ENCODE results near the gene MAB21L1. TPM values are rescaled to one million over a fixed set of nuclear protein-coding genes. Genes with fewer than 3 reads are reported as not detected.

MAB21L1 gene
- total and polyA plus RNA-seq, 2 donors (not counting 1 experiment from before 2014, with no cell fraction given) = not detected

DNA sequence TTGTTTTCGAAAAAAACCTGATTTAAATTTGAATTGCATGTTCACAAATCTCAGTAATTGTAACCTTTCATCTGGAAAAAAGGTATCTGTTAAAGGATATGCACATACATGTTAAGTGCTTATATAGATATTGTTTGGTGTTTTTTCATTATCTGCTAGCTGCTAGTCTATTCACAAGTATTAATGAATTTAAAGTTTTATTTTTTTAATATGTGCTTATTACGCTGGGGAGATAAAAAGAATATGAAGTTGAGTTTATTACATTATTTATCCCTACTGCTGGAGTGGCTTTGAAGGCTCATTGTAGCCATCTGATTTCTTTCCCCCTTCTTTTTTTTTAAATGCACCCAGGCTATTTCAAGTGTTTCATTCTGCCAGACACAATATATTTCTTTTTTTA lies 3.9 kb upstream of the MAB21L1 start:
- POLR2A ChIA-PET = no interaction called here
- H3K27me3 Mint-ChIP-seq = peaks cover 44% of the 10 kb centered on the region

DNA sequence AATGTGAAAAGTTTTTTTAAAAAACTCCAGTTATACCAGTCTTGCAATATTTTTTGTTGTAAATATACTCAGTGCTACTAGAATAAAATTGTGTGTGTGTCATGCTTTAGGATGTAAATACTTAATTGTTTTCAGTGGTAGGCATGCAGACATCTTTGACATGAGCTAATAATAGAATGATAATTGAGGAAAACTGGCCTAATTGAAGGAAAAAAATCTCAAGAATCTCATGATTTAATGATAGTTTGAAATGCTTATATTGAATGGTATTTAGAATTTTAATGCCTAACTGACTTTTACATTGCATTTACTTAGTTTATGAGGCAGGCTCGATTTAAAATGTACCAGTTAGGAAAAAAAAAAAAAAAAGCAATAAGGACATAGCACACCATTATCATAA lies 3.2 kb upstream of the MAB21L1 start:
- no peak overlapping the region for H3K27ac Mint-ChIP-seq

More for the DNA sequence above, 3.9 kb upstream of the MAB21L1 start:
- CTCF ChIA-PET = no interaction called here
- H4K20me1 ChIP-seq (ENCODE audit: control insufficient read depth, insufficient read depth, low read length, poor library complexity, severe bottlenecking) = no peaks in the 10 kb centered on the region
- TF ChIP-seq EZH2 (IDR thresholded peaks at IDR 0.05; ENCODE audit: borderline replicate concordance, insufficient read depth, low read depth, low read length, poor library complexity, severe bottlenecking) = no peak
- TF ChIP-seq, protein P1, sequence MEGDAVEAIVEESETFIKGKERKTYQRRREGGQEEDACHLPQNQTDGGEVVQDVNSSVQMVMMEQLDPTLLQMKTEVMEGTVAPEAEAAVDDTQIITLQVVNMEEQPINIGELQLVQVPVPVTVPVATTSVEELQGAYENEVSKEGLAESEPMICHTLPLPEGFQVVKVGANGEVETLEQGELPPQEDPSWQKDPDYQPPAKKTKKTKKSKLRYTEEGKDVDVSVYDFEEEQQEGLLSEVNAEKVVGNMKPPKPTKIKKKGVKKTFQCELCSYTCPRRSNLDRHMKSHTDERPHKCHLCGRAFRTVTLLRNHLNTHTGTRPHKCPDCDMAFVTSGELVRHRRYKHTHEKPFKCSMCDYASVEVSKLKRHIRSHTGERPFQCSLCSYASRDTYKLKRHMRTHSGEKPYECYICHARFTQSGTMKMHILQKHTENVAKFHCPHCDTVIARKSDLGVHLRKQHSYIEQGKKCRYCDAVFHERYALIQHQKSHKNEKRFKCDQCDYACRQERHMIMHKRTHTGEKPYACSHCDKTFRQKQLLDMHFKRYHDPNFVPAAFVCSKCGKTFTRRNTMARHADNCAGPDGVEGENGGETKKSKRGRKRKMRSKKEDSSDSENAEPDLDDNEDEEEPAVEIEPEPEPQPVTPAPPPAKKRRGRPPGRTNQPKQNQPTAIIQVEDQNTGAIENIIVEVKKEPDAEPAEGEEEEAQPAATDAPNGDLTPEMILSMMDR (IDR thresholded peaks at IDR 0.05) = no peak
- H3K4me3 Mint-ChIP-seq = no peak overlapping the region
- intact Hi-C loops (cut with micrococcal nuclease) = no loop called here
- no peaks in the 10 kb centered on the region for H3K79me2 ChIP-seq (ENCODE audit: control insufficient read depth, insufficient read depth, low read length)
- H3K27me3 ChIP-seq (replicated peaks in 1 of 4; ENCODE audit: control extremely low read depth in 1 of 4, control insufficient read depth in 3 of 4, insufficient read depth in 4 of 4, low read length in 3 of 4) = peaks cover 0 to 41% (median 38%) of the 10 kb centered on the region in 4 experiments
- ATAC-seq (ENCODE audit: low read depth) = no peak
- H3K9me3 Mint-ChIP-seq (ENCODE audit: insufficient read depth) = no peaks in the 10 kb centered on the region
- H3K4me1 Mint-ChIP-seq = peaks cover 19% of the 10 kb centered on the region
- no peak overlapping the region for H2AFZ ChIP-seq (ENCODE audit: insufficient read depth, low read depth, low read length, poor library complexity, severe bottlenecking)
- H3K27ac Mint-ChIP-seq = no peak overlapping the region
- DNase-seq = no peak
- no CpG with 5 or more reads among the region's 2 CpGs for WGBS (ENCODE audit: insufficient coverage)
- H3K4me1 ChIP-seq (ENCODE audit: control insufficient read depth in 2 of 2, insufficient read depth in 2 of 2, low read length in 2 of 2) = peaks cover 24 to 35% of the 10 kb centered on the region in 2 donors
- H3K9ac ChIP-seq (ENCODE audit: low read length) = no peak overlapping the region
- no peak overlapping the region for H3K4me3 ChIP-seq (ENCODE audit: control extremely low read depth in 1 of 5, extremely low read depth in 1 of 5, insufficient read depth in 1 of 5, low read depth in 2 of 5, low read length in 4 of 5)
- H3K36me3 ChIP-seq (replicated peaks in 1 of 2; ENCODE audit: control extremely low read depth in 1 of 2, control insufficient read depth in 1 of 2, extremely low read depth in 1 of 2, insufficient read depth in 2 of 2, low read length in 1 of 2) = no peaks in the 10 kb centered on the region
- no peak overlapping the region for H3K27ac ChIP-seq (ENCODE audit: low read length in 2 of 2)
- peaks cover 0 to 21% (median 0%) of the 10 kb centered on the region in 3 donors for H3K9me3 ChIP-seq (ENCODE audit: control extremely low read depth in 1 of 3, control insufficient read depth in 2 of 3, insufficient read depth in 1 of 3, low read length in 2 of 3)
- H3K4me2 ChIP-seq (replicated peaks; ENCODE audit: low read depth, low read length, poor library complexity, severe bottlenecking) = no peak overlapping the region

More for the DNA sequence above, 3.2 kb upstream of the MAB21L1 start:
- no peak overlapping the region for H3K4me2 ChIP-seq (replicated peaks; ENCODE audit: low read depth, low read length, poor library complexity, severe bottlenecking)
- no peak for TF ChIP-seq EZH2 (IDR thresholded peaks at IDR 0.05; ENCODE audit: borderline replicate concordance, insufficient read depth, low read depth, low read length, poor library complexity, severe bottlenecking)
- TF ChIP-seq, protein P1 (IDR thresholded peaks at IDR 0.05) = no peak
- ATAC-seq (ENCODE audit: low read depth) = no peak
- no CpG with 5 or more reads among the region's 1 CpG for WGBS (ENCODE audit: insufficient coverage)
- no peak overlapping the region for H2AFZ ChIP-seq (ENCODE audit: insufficient read depth, low read depth, low read length, poor library complexity, severe bottlenecking)
- peaks cover 30 to 42% of the 10 kb centered on the region in 2 donors for H3K4me1 ChIP-seq (ENCODE audit: control insufficient read depth in 2 of 2, insufficient read depth in 2 of 2, low read length in 2 of 2)
- ChIA-PET CTCF (no interaction called here), POLR2A (no interaction called here)
- H3K9ac ChIP-seq (ENCODE audit: low read length) = no peak overlapping the region
- H3K27ac ChIP-seq (ENCODE audit: low read length in 2 of 2) = no peak overlapping the region
- intact Hi-C loops (cut with micrococcal nuclease) = no loop called here
- H3K79me2 ChIP-seq (ENCODE audit: control insufficient read depth, insufficient read depth, low read length) = no peaks in the 10 kb centered on the region
- no peak overlapping the region for H3K4me3 ChIP-seq (ENCODE audit: control extremely low read depth in 1 of 5, extremely low read depth in 1 of 5, insufficient read depth in 1 of 5, low read depth in 2 of 5, low read length in 4 of 5)
- H3K27me3 ChIP-seq (replicated peaks in 1 of 4; ENCODE audit: control extremely low read depth in 1 of 4, control insufficient read depth in 3 of 4, insufficient read depth in 4 of 4, low read length in 3 of 4) = peaks cover 0 to 46% (median 44%) of the 10 kb centered on the region in 4 experiments
- no peaks in the 10 kb centered on the region for H4K20me1 ChIP-seq (ENCODE audit: control insufficient read depth, insufficient read depth, low read length, poor library complexity, severe bottlenecking)
- H3K27me3 Mint-ChIP-seq = peaks cover 51% of the 10 kb centered on the region
- DNase-seq = no peak
- no peak overlapping the region for H3K4me3 Mint-ChIP-seq
- H3K4me1 Mint-ChIP-seq = peaks cover 24% of the 10 kb centered on the region
- peaks cover 0 to 27% (median 0%) of the 10 kb centered on the region in 3 donors for H3K9me3 ChIP-seq (ENCODE audit: control extremely low read depth in 1 of 3, control insufficient read depth in 2 of 3, insufficient read depth in 1 of 3, low read length in 2 of 3)
- H3K36me3 ChIP-seq (replicated peaks in 1 of 2; ENCODE audit: control extremely low read depth in 1 of 2, control insufficient read depth in 1 of 2, extremely low read depth in 1 of 2, insufficient read depth in 2 of 2, low read length in 1 of 2) = no peaks in the 10 kb centered on the region
- H3K9me3 Mint-ChIP-seq (ENCODE audit: insufficient read depth) = no peaks in the 10 kb centered on the region
